CD4-positive, alpha-beta T cell treated with Interleukin-1 beta for 1 hour (primary cell): ENCODE measurements around the gene SH2B3.
A peak's percentile ranks its signal among the peaks of the same experiment; 100 is the strongest.

Experiments used
- DNase-seq, 2 donors: peaks; one replicate each; pipeline ENCODE4 v3.0.0-alpha.2; 2020 to 2022

The SH2B3 gene

GRCh38 chr12:111409780-111410430 is 4.2 kb downstream of the SH2B3 start:
- no peak for DNase-seq

- no peak for DNase-seq
These were observed 4.9 kb downstream of the SH2B3 start for GRCh38 chr12:111410431-111411184.

GRCh38 chr12:111411185-111411764 is 5.6 kb downstream of the SH2B3 start:
- DNase-seq: no peak

GRCh38 chr12:111412007-111412829 is 6.5 kb downstream of the SH2B3 start:
- no peak for DNase-seq

- DNase-seq: no peak
These were observed 7.2 kb downstream of the SH2B3 start for GRCh38 chr12:111412830-111413441.

GRCh38 chr12:111413442-111414086 is 7.8 kb downstream of the SH2B3 start:
- no peak for DNase-seq

GRCh38 chr12:111414711-111415252 is 9.1 kb downstream of the SH2B3 start:
- DNase-seq: no peak

- DNase-seq: no peak
These were observed 11.6 kb downstream of the SH2B3 start for GRCh38 chr12:111417290-111417689.

- DNase-seq: no peak
These were observed 12.3 kb downstream of the SH2B3 start for GRCh38 chr12:111417784-111418593.

- no peak for DNase-seq
These were observed 12.8 kb downstream of the SH2B3 start for GRCh38 chr12:111418594-111418880.

GRCh38 chr12:111419784-111420183 is 14.1 kb downstream of the SH2B3 start:
- no peak for DNase-seq

GRCh38 chr12:111420494-111420893 is 14.8 kb downstream of the SH2B3 start:
- DNase-seq: no peak

- DNase-seq: no peak
These were observed 18.6 kb downstream of the SH2B3 start for GRCh38 chr12:111424189-111424792.

GRCh38 chr12:111424793-111425251 is 19.1 kb downstream of the SH2B3 start:
- DNase-seq: no peak

GRCh38 chr12:111425655-111426054 is 19.9 kb downstream of the SH2B3 start:
- no peak for DNase-seq

- peak; percentile 30 to 53 for DNase-seq
These were observed 20.8 kb downstream of the SH2B3 start for GRCh38 chr12:111426344-111427185.

GRCh38 chr12:111427417-111428074 is 21.8 kb downstream of the SH2B3 start:
- DNase-seq: no peak

- DNase-seq: no peak
These were observed 22.5 kb downstream of the SH2B3 start for GRCh38 chr12:111428081-111428727.

GRCh38 chr12:111428728-111429175 is 23.0 kb downstream of the SH2B3 start:
- peak; percentile 54 to 67 for DNase-seq
